ENCODE data around the gene SEC24B.

SEC24B gene

GRCh38 chr4:109562457-109563239 is 129.0 kb downstream of the SEC24B start:
- H2BK120ac ChIP-seq (ENCODE audit: low read depth, low read length), result no peak overlapping the region
- no peak overlapping the region for H2BK15ac ChIP-seq (ENCODE audit: low read length)
- no peak overlapping the region for H2BK12ac ChIP-seq (ENCODE audit: low read length)
- H3K79me1 ChIP-seq (ENCODE audit: low read depth, low read length), result no peaks in the 10 kb centered on the region
- no peak overlapping the region for H3K18ac ChIP-seq (ENCODE audit: low read length)
- no peak overlapping the region for H2AFZ ChIP-seq (ENCODE audit: low read length)
- H3K23ac ChIP-seq (ENCODE audit: low read depth, low read length, poor library complexity), result no peak overlapping the region
- H3K4me2 ChIP-seq (ENCODE audit: insufficient read depth, low read length, poor library complexity, severe bottlenecking), result no peak overlapping the region
- DNase-seq (ENCODE audit: low spot score), result peak; percentile 9
- no peak overlapping the region for H2BK5ac ChIP-seq (ENCODE audit: low read length)
- H2AK5ac ChIP-seq (ENCODE audit: low read depth, low read length), result no peak overlapping the region
- no peak overlapping the region for H3K4ac ChIP-seq (ENCODE audit: low read length)
- H3K14ac ChIP-seq (ENCODE audit: low read length), result no peak overlapping the region
- no peak overlapping the region for H4K8ac ChIP-seq (ENCODE audit: low read depth, low read length)
- no peaks in the 10 kb centered on the region for H3K27me3 ChIP-seq (ENCODE audit: control insufficient read depth in 3 of 3, insufficient read depth in 3 of 3, low read depth in 1 of 3, low read length in 3 of 3)
- no peak overlapping the region for H4K91ac ChIP-seq (ENCODE audit: low read depth, low read length, poor library complexity)
- H3K36me3 ChIP-seq (replicated peaks in 1 of 2; ENCODE audit: control insufficient read depth in 2 of 2, insufficient read depth in 2 of 2, low read length in 2 of 2), result no peaks in the 10 kb centered on the region
- no CpG with 5 or more reads among the region's 6 CpGs for WGBS, 2 donors (ENCODE audit: extremely low coverage in 2 of 2, insufficient read length in 2 of 2, insufficient replicate concordance in 1 of 2)
- peaks cover under 1 to 2% of the 10 kb centered on the region in 2 donors for H3K9me3 ChIP-seq (replicated peaks in 1 of 2; ENCODE audit: control insufficient read depth in 2 of 2, insufficient read depth in 1 of 2, low read depth in 1 of 2, low read length in 2 of 2)
- H3K27ac ChIP-seq (replicated peaks; ENCODE audit: low read length), result no peak overlapping the region
- peaks cover 3 to 16% of the 10 kb centered on the region in 2 donors for H3K4me1 ChIP-seq (ENCODE audit: control insufficient read depth in 2 of 2, insufficient read depth in 1 of 2, low read depth in 1 of 2, low read length in 2 of 2)
- no peak overlapping the region for H3K9ac ChIP-seq (ENCODE audit: low read depth, low read length, poor library complexity)
- no peak overlapping the region for H3K4me3 ChIP-seq (ENCODE audit: low read length in 2 of 2)

GRCh38 chr4:109571494-109571893 is 137.9 kb downstream of the SEC24B start:
- H2BK12ac ChIP-seq (ENCODE audit: low read length), result no peak overlapping the region
- H4K91ac ChIP-seq (ENCODE audit: low read depth, low read length, poor library complexity), result no peak overlapping the region
- H3K14ac ChIP-seq (ENCODE audit: low read length), result no peak overlapping the region
- H3K4me1 ChIP-seq (ENCODE audit: control insufficient read depth in 2 of 2, insufficient read depth in 1 of 2, low read depth in 1 of 2, low read length in 2 of 2), result no peaks in the 10 kb centered on the region
- H3K18ac ChIP-seq (ENCODE audit: low read length), result no peak overlapping the region
- no peak for DNase-seq (ENCODE audit: low spot score)
- H2AK5ac ChIP-seq (ENCODE audit: low read depth, low read length), result no peak overlapping the region
- H3K4me2 ChIP-seq (ENCODE audit: insufficient read depth, low read length, poor library complexity, severe bottlenecking), result no peak overlapping the region
- no peak overlapping the region for H4K8ac ChIP-seq (ENCODE audit: low read depth, low read length)
- no peaks in the 10 kb centered on the region for H3K36me3 ChIP-seq (replicated peaks in 1 of 2; ENCODE audit: control insufficient read depth in 2 of 2, insufficient read depth in 2 of 2, low read length in 2 of 2)
- H2BK120ac ChIP-seq (ENCODE audit: low read depth, low read length), result no peak overlapping the region
- H2BK15ac ChIP-seq (ENCODE audit: low read length), result no peak overlapping the region
- H3K4me3 ChIP-seq (ENCODE audit: low read length in 2 of 2), result no peak overlapping the region
- H3K9me3 ChIP-seq (replicated peaks in 1 of 2; ENCODE audit: control insufficient read depth in 2 of 2, insufficient read depth in 1 of 2, low read depth in 1 of 2, low read length in 2 of 2), result peaks cover 2 to 5% of the 10 kb centered on the region in 2 donors
- H3K27ac ChIP-seq (replicated peaks; ENCODE audit: low read length), result no peak overlapping the region
- H2AFZ ChIP-seq (ENCODE audit: low read length), result no peak overlapping the region
- no peak overlapping the region for H3K23ac ChIP-seq (ENCODE audit: low read depth, low read length, poor library complexity)
- no CpG with 5 or more reads among the region's 3 CpGs for WGBS, 2 donors (ENCODE audit: extremely low coverage in 2 of 2, insufficient read length in 2 of 2, insufficient replicate concordance in 1 of 2)
- H3K27me3 ChIP-seq (ENCODE audit: control insufficient read depth in 3 of 3, insufficient read depth in 3 of 3, low read depth in 1 of 3, low read length in 3 of 3), result no peaks in the 10 kb centered on the region
- H3K4ac ChIP-seq (ENCODE audit: low read length), result no peak overlapping the region
- H3K9ac ChIP-seq (ENCODE audit: low read depth, low read length, poor library complexity), result no peak overlapping the region
- no peak overlapping the region for H2BK5ac ChIP-seq (ENCODE audit: low read length)
- H3K79me1 ChIP-seq (ENCODE audit: low read depth, low read length), result peaks cover 1% of the 10 kb centered on the region

DNA sequence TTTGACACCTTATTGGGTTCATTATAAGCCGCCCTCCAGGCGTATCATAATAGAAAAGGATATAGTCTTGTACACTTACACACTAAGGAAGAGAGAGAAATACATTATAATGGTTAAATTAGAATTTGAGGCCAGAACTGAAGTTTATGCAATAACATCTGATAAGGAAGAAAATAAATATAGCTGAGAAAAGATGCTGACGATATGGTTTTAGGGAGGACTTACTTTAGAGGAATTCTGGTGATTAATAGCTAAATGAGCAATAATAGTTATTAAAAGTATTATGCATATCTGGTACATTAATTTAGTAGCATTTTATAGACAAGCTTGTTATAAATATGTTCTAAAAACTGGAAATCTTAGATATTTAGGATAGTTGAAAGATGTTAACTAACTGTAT is 138.5 kb downstream of the SEC24B start:
- Histone ChIP-seq H2AFZ (ENCODE audit: low read length) (no peak overlapping the region), H2BK120ac (ENCODE audit: low read depth, low read length) (no peak overlapping the region), H2AK5ac (ENCODE audit: low read depth, low read length) (no peak overlapping the region), H4K8ac (ENCODE audit: low read depth, low read length) (no peak overlapping the region), H3K14ac (ENCODE audit: low read length) (no peak overlapping the region), H3K79me1 (ENCODE audit: low read depth, low read length) (peaks cover 1% of the 10 kb centered on the region), H2BK15ac (ENCODE audit: low read length) (no peak overlapping the region), H3K4me2 (ENCODE audit: insufficient read depth, low read length, poor library complexity, severe bottlenecking) (no peak overlapping the region), H3K27ac (replicated peaks; ENCODE audit: low read length) (no peak overlapping the region), H3K27me3 (ENCODE audit: control insufficient read depth in 3 of 3, insufficient read depth in 3 of 3, low read depth in 1 of 3, low read length in 3 of 3) (no peaks in the 10 kb centered on the region), H3K36me3 (replicated peaks in 1 of 2; ENCODE audit: control insufficient read depth in 2 of 2, insufficient read depth in 2 of 2, low read length in 2 of 2) (no peaks in the 10 kb centered on the region), H3K23ac (ENCODE audit: low read depth, low read length, poor library complexity) (no peak overlapping the region), H2BK5ac (ENCODE audit: low read length) (no peak overlapping the region), H3K9me3 (replicated peaks in 1 of 2; ENCODE audit: control insufficient read depth in 2 of 2, insufficient read depth in 1 of 2, low read depth in 1 of 2, low read length in 2 of 2) (peaks cover 2 to 5% of the 10 kb centered on the region in 2 donors), H2BK12ac (ENCODE audit: low read length) (no peak overlapping the region), H3K18ac (ENCODE audit: low read length) (no peak overlapping the region), H3K4ac (ENCODE audit: low read length) (no peak overlapping the region), H4K91ac (ENCODE audit: low read depth, low read length, poor library complexity) (no peak overlapping the region), H3K4me1 (ENCODE audit: control insufficient read depth in 2 of 2, insufficient read depth in 1 of 2, low read depth in 1 of 2, low read length in 2 of 2) (no peaks in the 10 kb centered on the region), H3K4me3 (ENCODE audit: low read length in 2 of 2) (no peak overlapping the region), H3K9ac (ENCODE audit: low read depth, low read length, poor library complexity) (no peak overlapping the region)
- no CpG with 5 or more reads among the region's 3 CpGs for WGBS, 2 donors (ENCODE audit: extremely low coverage in 2 of 2, insufficient read length in 2 of 2, insufficient replicate concordance in 1 of 2)
- DNase-seq (ENCODE audit: low spot score), result no peak

DNA sequence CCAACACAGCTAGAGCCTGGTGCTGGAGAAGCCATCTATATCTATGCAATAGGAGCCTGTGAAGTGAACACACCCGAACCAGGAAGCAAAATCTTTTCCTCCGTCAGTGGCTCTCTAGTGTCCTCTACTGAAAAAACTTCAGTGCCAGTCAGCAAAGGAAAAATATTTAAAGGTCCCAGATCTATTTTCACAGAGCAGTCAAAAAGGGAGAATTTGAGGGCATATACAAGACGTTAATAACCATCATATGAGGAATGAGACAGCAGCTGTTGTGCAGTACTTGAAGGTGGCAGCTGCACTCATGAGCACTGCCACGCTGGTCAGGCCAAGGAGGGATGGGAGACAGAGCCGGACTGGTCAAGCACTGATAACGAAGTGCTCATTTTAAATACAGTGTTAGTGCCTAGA is 140.8 kb downstream of the SEC24B start:
- Histone ChIP-seq H2BK12ac (ENCODE audit: low read length) (no peak overlapping the region), H3K23ac (ENCODE audit: low read depth, low read length, poor library complexity) (no peak overlapping the region), H2BK15ac (ENCODE audit: low read length) (no peak overlapping the region), H2BK120ac (ENCODE audit: low read depth, low read length) (no peak overlapping the region), H3K4me1 (ENCODE audit: control insufficient read depth in 2 of 2, insufficient read depth in 1 of 2, low read depth in 1 of 2, low read length in 2 of 2) (no peaks in the 10 kb centered on the region), H3K36me3 (replicated peaks in 1 of 2; ENCODE audit: control insufficient read depth in 2 of 2, insufficient read depth in 2 of 2, low read length in 2 of 2) (no peaks in the 10 kb centered on the region), H3K27ac (replicated peaks; ENCODE audit: low read length) (no peak overlapping the region), H4K8ac (ENCODE audit: low read depth, low read length) (no peak overlapping the region), H3K4ac (ENCODE audit: low read length) (no peak overlapping the region), H3K18ac (ENCODE audit: low read length) (no peak overlapping the region), H2AFZ (ENCODE audit: low read length) (no peak overlapping the region), H3K4me3 (ENCODE audit: low read length in 2 of 2) (no peak overlapping the region), H4K91ac (ENCODE audit: low read depth, low read length, poor library complexity) (no peak overlapping the region), H2BK5ac (ENCODE audit: low read length) (no peak overlapping the region), H3K79me1 (ENCODE audit: low read depth, low read length) (peaks cover 1% of the 10 kb centered on the region), H3K9me3 (replicated peaks in 1 of 2; ENCODE audit: control insufficient read depth in 2 of 2, insufficient read depth in 1 of 2, low read depth in 1 of 2, low read length in 2 of 2) (peaks cover 2 to 5% of the 10 kb centered on the region in 2 donors), H2AK5ac (ENCODE audit: low read depth, low read length) (no peak overlapping the region), H3K14ac (ENCODE audit: low read length) (no peak overlapping the region), H3K9ac (ENCODE audit: low read depth, low read length, poor library complexity) (no peak overlapping the region), H3K4me2 (ENCODE audit: insufficient read depth, low read length, poor library complexity, severe bottlenecking) (no peak overlapping the region), H3K27me3 (ENCODE audit: control insufficient read depth in 3 of 3, insufficient read depth in 3 of 3, low read depth in 1 of 3, low read length in 3 of 3) (no peaks in the 10 kb centered on the region)
- DNase-seq (ENCODE audit: low spot score), result no peak
- WGBS, 2 donors (ENCODE audit: extremely low coverage in 2 of 2, insufficient read length in 2 of 2, insufficient replicate concordance in 1 of 2), result no CpG with 5 or more reads among the region's 6 CpGs
